Glomerular endothelial cell (primary cell): ENCODE results near the gene TBC1D25. TPM values are rescaled to one million over a fixed set of nuclear protein-coding genes. Genes with fewer than 3 reads are reported as not detected.

Experiments used
- DNase-seq: peaks from one replicate; pipeline ENCODE4 v3.0.0-alpha.2; 2011; ENCODE audit warnings: low read depth, low spot score; ENCODE audit errors: extremely low read depth
- total RNA-seq: library from RNA; depleted of rRNA; stranded (reverse); fragments of >200 nt; gene quantifications from 2 replicates; pipeline ENCODE4 v1.2.3, GENCODE V29; 2015

The TBC1D25 gene, protein sequence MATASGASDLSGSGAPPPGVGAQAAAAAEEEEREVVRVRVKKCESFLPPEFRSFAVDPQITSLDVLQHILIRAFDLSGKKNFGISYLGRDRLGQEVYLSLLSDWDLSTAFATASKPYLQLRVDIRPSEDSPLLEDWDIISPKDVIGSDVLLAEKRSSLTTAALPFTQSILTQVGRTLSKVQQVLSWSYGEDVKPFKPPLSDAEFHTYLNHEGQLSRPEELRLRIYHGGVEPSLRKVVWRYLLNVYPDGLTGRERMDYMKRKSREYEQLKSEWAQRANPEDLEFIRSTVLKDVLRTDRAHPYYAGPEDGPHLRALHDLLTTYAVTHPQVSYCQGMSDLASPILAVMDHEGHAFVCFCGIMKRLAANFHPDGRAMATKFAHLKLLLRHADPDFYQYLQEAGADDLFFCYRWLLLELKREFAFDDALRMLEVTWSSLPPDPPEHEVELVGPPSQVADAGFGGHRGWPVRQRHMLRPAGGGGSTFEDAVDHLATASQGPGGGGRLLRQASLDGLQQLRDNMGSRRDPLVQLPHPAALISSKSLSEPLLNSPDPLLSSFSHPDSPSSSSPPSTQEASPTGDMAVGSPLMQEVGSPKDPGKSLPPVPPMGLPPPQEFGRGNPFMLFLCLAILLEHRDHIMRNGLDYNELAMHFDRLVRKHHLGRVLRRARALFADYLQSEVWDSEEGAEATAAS
- 11.8 and 14.2 TPM in 2 replicates for total RNA-seq

DNA sequence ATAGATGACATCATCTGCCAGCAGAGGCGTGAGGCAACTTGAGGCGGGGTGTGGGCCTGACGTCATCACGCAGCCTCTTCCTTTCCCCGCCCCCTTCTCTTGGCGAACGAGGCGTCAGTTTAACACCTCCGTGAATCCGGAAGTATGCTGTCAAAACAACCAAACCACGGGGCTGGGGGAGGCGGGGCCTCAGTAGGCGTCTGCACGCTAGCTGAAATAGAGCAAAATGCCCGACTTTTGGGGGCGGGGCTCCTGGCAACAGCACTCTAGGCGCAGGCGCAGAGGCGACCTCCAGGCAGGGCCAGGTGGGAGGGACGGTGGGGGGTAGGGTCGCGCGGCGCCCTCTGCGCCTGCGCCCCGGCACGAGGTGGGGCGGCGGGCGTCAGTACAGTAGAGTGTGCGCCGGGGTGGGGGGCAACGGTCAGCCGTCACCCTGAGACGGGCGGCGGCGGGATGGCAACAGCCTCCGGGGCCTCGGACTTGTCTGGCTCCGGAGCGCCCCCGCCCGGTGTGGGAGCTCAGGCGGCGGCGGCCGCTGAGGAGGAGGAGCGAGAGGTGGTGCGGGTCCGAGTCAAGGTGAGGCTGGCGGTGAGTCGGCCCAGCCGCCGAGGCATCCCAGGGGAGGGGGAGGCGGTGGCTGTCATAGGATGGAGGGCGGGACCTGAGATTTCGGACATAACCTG lies at the start of gene TBC1D25:
Gene TBC1D25, plus strand, starts transcription at position 370 of the 683 bp plus-strand sequence. Its CDS starts 84 bp downstream, at position 454.
- DNase-seq, result peak; percentile 73

DNA sequence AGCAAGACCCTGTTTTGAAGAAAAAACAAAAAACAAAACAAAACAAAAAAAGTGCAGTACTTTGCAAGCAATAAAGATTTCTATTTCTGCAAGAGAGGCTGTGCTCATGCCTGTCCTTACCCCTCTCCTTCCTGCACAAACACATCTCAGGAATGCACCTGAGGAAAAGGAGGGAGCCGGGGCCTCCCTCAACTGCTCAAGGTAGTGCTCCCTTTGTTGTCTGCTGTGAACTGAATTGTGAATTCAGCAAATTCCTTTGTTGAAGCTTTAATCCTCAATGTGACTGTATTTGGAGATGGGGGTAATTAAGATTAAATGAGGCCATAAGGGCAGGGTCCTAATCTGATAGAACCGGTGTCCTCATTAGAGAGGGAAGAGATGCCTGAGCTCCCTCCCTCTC lies 49.6 kb upstream of the TBC1D25 start:
- DNase-seq, result no peak

DNA sequence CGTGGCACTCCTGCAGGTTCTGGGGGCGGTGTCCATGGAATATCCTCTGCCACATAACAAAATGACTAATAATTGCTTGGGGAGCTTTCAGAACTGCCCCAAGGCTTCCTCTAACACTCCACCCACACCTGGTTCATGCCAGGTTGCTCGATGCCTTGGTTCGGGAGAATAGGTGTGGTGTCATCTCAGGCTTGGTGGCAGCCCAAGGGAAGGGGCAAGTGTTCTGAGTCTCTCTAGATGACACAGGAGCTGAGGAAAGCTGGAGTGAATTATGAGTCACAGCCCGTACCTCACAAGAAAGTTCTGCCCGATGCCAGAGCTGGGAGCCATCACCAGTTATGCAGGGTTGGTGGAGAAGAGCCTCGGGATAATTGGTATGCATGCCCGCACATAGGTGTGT lies 48.9 kb upstream of the TBC1D25 start:
- no peak for DNase-seq

DNA sequence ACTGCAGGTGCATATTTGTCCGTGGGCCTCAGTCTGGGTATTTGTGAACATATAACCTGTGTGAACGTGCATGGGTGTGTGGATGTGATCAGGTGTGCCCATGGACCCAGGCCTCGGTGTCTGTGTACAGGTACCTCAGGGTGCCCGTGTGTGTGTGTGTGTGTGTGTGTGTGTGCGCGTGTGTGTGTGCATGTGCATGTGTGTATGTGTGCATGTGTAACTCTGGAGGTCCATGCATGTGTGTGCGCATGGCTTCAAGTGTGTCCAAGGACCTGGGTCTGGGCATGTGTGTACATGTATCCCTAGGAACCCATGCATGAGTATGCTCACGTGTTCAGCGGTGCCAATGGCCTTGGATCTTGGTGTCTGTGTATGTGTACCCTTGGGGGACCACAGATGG lies 47.7 kb upstream of the TBC1D25 start:
- no peak for DNase-seq

DNA sequence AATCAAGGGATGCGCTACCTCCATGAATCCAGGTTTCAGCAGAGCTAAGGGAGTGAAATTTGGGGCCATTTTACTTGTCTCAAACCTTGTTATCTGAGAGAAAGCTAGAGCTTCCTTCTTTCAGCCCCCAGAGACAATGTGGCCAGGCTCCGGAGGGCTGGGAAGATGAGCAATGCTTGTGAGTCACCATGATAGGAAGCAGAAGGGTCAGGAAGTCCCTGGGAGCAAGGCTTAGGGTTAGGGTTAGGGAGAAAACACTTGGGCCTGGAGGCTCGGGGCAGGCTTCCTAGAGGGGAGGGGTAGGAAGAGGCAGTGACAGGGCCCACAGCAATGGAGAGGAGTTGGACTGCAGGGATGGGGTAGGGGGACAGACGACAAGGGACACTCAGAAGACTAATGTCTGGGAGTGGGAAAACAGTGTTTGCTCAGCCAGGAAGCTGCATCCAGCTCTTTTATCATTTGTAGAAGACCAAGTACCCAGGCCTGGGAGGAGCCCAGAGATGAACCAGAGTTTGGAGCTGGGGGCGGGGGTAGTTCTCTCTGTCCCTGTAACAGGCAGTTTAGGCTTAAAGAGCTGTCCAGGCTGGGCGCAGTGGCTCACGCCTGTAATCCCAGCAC lies 47.1 kb upstream of the TBC1D25 start:
- DNase-seq, result no peak

DNA sequence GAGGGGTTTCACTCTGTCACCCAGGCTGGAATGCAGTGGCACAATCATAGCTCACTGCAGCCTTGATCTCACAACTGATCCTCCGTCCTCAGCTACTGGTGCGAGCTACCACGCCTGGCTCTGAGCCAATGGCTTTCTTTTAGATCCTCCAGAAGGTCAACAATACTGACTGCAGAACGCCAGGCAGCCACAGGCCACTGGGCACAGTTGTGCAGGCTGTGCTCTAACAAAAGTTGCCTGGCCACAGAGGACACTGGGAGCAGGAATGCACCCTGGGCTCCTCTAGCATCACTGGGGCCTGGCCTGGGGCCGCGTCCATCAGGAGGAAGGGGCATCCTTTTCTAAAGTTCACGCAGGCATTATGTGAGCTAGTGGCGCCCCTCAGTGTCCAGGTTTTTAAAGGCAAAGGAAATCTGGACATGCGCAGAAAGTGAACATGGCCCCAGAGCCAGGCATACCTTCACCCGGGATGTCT lies 45.6 kb upstream of the TBC1D25 start:
- DNase-seq, result no peak

DNA sequence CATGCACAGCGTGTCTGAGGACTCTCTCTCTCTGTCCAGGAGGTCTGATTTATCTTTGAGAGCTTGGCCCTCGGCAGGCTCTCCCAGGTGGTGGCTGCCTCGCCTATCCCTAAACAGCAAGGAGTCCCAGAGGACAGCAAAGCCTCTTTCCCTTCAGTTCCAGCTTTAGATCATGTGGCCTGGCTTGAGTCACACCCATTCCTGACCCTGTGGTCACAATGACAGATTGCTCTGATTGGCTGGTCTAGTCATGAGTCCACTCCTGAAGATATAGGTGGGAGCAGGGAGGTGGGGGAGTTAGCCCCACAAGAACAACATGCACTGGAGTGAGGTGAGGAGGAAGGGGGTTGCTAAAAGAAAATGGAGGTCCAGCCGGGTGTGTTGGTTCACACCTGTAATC lies 42.9 kb upstream of the TBC1D25 start:
- DNase-seq, result no peak

DNA sequence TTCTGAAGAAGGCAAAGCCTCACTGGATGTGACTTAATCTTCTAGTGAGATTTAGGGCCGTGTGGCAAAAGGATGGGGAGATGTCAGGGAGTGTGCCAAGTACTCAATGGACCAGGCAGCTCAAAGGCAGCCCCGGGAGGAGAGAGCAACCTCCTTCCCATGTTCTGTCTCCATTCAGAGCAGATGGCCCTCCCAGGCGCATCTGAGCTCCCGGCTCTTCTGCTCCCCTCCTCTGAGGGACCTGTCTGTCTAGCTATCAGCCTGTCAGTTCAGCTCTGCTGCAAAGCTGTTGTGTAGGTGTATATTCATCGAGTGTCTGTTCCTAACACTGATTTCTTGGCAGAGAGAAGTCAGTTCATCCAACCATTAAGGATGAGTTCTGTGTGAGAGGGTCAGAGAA lies 41.6 kb upstream of the TBC1D25 start:
- no peak for DNase-seq

DNA sequence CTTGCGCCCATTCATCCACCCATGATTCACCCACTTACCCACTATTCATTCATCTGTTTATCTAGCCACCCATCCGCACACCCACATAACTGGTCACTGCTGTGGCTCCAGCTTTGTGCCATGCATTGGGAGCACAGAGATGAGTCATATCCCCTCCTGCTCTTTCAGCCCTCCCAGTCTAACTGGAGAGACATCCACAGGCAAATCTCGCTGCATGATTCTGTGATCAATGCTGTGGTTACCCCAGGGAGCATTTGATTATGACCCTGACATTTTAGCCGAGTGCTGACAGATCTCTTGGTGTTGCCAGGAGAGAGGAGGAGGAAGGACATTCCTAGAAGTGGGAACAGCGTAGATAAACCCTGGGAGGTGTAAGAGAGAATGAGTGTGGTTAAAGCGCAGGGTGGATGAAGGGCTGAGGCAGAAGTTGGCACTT lies 41.1 kb upstream of the TBC1D25 start:
- DNase-seq, result no peak

DNA sequence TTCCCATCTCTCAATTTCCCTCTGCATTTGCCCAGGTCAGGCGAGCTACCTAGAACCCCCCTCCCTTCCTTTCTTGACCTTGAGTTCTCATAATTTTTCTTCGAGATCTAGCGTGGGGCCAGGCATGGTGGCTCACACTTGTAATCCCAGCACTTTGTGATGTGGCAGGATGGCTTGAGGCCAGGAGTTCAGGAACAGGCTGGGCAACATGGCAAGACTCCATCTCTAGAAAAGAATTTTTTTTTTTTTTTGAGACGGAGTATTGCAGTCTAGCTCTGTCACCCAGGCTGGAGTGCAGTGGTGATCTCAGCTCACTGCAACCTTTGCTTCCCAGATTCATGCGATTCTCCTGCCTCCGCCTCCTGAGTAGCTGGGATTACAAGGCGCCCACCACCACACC lies 35.3 kb upstream of the TBC1D25 start:
- no peak for DNase-seq

DNA sequence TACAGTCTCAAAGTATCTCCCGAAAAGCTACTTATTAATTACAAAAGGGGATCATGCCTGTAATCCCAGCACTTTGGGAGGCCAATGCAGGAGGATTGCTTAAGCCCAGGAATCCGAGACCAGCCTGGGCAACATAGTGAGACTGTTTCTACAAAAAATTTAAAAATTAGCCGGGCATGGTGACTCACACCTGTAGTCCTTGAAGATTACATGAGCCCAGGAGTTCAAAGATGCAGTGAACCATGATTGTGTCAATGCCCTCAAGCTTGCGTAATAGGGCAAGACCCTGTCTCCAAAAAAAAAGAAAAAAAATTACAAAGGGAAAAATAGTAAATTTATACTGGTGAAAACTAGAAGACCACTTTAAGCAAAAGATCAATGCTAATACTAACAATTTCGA lies 34.0 kb upstream of the TBC1D25 start:
- DNase-seq, result no peak

DNA sequence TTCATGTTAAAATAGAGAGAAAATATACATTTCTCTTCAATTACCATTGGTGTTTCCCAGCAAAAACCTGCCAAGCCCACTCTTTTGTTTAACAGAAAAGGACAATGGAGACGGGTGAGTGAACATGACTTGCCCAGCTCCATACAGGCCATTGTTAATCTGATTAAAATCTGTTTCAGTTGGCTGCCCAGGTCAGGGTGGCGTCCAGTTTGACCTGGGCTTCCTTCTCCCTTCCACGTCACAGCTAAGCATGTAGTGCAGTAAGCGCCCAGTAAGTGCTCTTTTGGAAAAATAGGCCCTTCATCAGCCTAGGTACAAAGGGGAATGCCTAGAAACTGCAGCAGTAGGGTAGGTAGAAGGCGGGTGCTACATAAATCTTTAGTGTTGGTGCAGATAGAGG lies 32.3 kb upstream of the TBC1D25 start:
- no peak for DNase-seq

DNA sequence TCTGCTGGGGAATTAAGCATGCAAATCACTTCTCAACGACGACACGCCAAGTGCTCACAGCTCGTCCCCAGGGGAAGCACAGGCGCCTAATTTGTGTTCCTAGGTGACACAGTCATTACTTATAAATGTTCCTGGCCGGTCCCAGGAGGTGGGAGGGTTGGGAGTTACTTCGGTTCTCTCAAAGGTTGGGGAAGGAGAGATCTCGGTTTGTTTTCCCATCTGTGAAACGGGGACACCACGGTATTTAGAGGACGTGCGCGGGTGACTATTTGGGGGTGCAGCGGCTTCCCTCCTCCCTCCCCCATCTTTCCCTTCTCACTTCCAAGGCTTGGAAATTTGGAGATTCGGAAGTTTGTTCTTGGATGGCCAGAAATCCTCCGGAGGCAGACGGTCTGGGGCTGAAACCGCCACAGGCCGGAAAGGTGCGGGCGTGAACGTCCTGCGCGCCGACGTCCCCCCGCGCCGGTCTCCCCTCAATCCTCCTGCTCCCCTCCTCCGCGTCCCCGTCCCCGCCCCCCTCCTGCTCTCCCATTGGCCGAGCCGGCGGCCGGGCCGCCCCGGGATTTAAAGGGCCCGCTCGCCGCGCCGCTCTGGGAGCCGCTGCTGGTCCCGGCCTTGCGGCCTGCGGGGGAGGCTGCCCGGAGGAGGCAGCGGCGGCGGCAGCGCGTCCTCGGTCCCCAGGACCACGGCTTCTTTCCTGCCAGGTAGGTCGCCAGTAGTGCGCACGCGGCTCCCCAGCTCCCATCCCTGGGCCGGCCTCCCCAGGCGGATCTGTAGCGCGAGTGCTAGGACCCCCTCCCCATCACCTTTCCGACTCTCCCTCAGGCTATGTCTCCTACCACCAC lies 30.9 kb upstream of the TBC1D25 start, which contains the start of gene PORCN:
Gene PORCN, plus strand, starts transcription at position 593 of the 845 bp plus-strand sequence. CDS start 829 bp downstream, outside the sequence.
- no peak for DNase-seq

DNA sequence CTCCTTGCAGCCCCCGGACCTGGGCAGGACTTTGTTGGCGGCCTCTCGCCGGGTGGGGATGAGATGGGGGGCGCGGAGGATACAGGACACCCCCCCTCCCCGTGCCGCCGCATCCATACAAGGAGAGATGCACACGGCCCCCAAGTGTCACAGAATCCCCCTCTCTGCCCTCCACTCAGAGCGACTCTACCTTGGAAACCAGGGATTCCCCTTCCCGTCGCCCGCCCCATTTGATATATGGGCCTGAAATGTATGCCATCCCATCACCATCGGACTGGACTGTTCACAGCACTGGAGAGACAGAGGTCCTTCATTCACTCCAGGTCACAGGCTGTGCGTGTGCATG lies 30.3 kb upstream of the TBC1D25 start:
- no peak for DNase-seq

DNA sequence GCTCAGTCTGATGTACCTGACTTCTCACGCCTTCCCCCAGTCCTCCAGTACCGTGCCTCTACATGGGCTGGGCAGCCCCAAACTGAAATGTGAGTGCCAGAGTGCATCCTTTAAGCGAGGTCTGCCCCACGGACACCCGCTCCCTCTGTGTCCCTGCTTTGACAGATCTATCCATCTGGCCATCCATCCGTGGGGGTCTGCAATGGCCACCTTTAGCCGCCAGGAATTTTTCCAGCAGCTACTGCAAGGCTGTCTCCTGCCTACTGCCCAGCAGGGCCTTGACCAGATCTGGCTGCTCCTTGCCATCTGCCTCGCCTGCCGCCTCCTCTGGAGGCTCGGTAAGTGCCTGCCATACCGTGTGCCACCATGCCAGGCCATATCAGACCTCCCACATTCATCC lies 29.9 kb upstream of the TBC1D25 start:
- DNase-seq, result no peak

DNA sequence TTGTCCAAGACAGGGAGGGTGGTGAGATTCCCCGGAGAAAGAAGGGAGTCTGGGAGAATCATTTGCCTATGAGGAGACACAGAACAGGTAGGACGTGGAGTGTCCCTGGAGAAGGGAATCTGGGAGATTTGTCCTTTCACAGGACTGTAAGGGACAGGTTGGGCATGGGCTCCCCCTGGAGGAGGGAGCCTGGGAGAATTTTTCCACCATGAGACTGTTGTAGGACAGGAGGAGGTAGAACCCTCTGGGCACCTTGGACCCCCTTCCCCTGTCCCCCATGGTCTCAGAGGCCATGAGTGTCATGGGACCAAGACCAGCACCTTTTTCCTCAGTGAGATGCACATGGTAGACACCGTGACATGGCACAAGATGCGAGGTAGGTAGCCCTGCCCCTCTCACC lies 28.0 kb upstream of the TBC1D25 start:
- DNase-seq, result no peak

DNA sequence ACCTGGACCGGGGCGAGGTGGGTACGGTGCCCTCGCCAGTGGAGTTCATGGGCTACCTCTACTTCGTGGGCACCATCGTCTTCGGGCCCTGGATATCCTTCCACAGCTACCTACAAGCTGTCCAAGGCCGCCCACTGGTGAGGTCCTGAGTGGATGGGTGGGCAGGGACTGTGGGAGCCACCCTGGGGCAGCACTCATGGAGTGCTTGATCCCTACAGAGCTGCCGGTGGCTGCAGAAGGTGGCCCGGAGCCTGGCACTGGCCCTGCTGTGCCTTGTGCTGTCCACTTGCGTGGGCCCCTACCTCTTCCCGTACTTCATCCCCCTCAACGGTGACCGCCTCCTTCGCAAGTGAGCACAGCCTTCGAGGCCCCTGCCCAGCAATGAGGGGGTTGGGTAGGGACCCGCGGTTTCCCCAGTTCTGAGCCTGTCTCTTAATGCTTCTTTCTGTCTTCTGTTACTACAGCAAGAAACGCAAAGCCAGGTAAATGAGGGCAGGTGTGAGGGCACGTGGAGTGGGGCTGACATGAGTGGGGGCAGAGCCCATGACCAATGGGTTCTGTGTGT lies 27.1 kb upstream of the TBC1D25 start:
- DNase-seq, result no peak

DNA sequence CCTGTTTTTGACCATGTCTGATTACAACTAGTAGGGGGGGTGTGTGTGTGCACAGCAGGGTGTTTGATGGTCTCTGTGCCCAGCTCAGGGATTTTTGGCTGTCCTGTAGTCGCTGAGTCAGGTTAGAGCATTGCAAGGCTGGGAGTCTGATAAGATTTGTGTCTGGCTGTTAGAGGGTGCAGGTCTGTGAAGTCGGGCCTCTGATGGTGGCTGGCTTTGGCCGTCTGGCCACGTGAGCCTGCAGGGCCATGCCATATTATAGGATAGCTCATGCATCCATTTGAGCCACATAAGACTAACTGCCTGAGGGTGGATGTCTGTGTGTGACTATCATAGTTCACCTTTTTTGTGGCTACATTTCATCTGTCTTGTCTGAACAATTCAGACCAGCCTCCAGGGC lies 25.8 kb upstream of the TBC1D25 start:
- no peak for DNase-seq

DNA sequence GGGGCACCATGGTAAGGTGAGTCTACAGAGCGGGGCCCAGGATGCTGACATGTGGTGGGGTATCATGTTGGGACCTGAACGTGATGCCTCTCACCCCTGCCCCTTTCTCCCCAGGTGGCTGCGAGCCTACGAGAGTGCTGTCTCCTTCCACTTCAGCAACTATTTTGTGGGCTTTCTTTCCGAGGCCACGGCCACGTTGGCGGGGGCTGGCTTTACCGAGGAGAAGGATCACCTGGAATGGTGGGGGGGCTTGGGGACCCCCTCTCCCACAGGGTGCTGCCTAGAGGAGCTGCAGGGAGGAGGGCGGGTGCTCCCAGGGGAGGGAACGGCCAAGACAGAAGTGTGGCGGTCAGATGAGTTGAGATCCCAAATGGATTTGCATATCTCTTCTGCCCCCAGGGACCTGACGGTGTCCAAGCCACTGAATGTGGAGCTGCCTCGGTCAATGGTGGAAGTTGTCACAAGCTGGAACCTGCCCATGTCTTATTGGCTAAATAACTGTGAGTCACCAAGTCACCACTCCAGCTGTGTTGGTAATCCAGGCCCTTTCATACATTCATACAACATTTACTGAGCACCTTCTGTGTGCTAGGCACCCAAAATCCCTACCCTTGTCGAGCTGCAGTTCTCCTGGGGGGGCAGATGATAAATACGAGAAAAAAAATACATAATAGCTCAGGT lies 25.2 kb upstream of the TBC1D25 start:
- DNase-seq, result no peak
